ENCODE measurements around the gene C1R. TPM values are rescaled to one million over a fixed set of nuclear protein-coding genes. Genes with fewer than 3 reads are reported as not detected.

Gene C1R
- total and polyA plus RNA-seq, 4 donors: 268 to 525 (median 434) TPM

- Histone ChIP-seq H3K4me3 (peak within 1 kb of the TSS; percentile 60), H3K27ac (ENCODE audit: low read depth in 1 of 2, low read length in 1 of 2) (peak within 1 kb of the TSS in 1 of 2 donors; percentile 74), H3K9me3 (ENCODE audit: control insufficient read depth in 4 of 4, insufficient read depth in 3 of 4, low read length in 3 of 4) (no peaks in the 10 kb centered on the region), H3K4me1 (ENCODE audit: control insufficient read depth in 5 of 5, insufficient read depth in 5 of 5, low read length in 5 of 5) (peaks cover 0 to 21% (median 13%) of the 10 kb centered on the region in 5 donors), H3K27me3 (ENCODE audit: control insufficient read depth in 3 of 3, insufficient read depth in 3 of 3, low read length in 2 of 3) (peaks cover 0 to 3% (median 2%) of the 10 kb centered on the region in 3 donors), H3K36me3 (ENCODE audit: control insufficient read depth in 4 of 4, insufficient read depth in 4 of 4, low read length in 4 of 4) (peaks cover 0 to 7% (median 2%) of the 10 kb centered on the region in 4 donors), H3K9ac (ENCODE audit: insufficient read depth in 1 of 2, low read length in 2 of 2) (peak within 1 kb of the TSS; percentile 63 to 66)
- TF ChIP-seq, protein P1, sequence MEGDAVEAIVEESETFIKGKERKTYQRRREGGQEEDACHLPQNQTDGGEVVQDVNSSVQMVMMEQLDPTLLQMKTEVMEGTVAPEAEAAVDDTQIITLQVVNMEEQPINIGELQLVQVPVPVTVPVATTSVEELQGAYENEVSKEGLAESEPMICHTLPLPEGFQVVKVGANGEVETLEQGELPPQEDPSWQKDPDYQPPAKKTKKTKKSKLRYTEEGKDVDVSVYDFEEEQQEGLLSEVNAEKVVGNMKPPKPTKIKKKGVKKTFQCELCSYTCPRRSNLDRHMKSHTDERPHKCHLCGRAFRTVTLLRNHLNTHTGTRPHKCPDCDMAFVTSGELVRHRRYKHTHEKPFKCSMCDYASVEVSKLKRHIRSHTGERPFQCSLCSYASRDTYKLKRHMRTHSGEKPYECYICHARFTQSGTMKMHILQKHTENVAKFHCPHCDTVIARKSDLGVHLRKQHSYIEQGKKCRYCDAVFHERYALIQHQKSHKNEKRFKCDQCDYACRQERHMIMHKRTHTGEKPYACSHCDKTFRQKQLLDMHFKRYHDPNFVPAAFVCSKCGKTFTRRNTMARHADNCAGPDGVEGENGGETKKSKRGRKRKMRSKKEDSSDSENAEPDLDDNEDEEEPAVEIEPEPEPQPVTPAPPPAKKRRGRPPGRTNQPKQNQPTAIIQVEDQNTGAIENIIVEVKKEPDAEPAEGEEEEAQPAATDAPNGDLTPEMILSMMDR (IDR thresholded peaks at IDR 0.05; ENCODE audit: control extremely low read depth, extremely low read depth): no peak
- DNase-seq (peak; percentile 84 to 90 (median 86)), ATAC-seq (ENCODE audit: insufficient read depth, low FRiP score) (peak; percentile 59)
- WGBS, 2 donors: 0 to 1% methylated on average over 32 to 40 of the region's 40 CpGs
Observed at GRCh38 chr12:7129872-7130691, 37.8 kb upstream of the C1R start, which contains the start of gene CLSTN3. Gene CLSTN3 (plus strand): TSS chr12:7130371. CDS start chr12:7130649, 278 bp downstream.

GRCh38 chr12:7129287-7129871, 37.1 kb upstream of the C1R start:
- no peak for DNase-seq
- no peak for ATAC-seq (ENCODE audit: insufficient read depth, low FRiP score)
- H3K9ac ChIP-seq (ENCODE audit: insufficient read depth in 1 of 2, low read length in 2 of 2): peak overlapping the region; percentile 63 to 66

DNA sequence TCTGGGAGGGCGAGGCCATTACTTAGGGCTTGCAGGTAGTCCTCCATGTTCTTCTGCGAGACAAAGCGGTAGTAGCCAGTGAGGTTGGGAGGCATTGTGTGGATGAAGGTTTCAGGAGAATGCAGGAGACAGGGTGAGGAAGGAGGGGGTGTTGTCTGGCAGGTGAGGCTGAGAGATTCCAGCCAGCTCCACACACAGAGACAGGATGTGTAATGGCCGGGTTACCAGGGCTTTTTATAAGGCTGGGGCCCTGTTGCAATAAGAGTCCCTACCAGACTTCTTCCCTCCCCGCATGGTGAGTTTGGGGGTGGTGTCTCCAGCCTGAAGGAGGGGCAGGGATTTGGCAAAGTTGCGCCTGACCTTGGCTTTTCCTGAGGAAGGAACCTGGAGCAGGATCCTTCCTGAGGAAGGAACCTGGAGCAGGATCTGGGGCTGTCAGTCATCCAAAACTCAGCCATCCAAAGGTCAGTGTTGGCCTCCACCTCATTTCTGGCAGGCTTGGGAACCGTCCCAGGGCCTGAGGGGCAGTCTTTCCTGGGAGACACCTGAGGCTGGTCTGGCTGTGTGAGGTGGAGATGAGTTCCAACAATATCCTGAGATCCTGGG, 36.5 kb upstream of the C1R start, which contains the start of gene RBP5:
TSS of gene RBP5 (minus strand) at position 209 of the 606 bp plus-strand sequence. CDS start at position 95, 114 bp downstream.
- TF ChIP-seq, protein P1 (IDR thresholded peaks at IDR 0.05; ENCODE audit: control extremely low read depth, extremely low read depth): no peak
- H3K27me3 ChIP-seq (ENCODE audit: control insufficient read depth in 3 of 3, insufficient read depth in 3 of 3, low read length in 2 of 3): peaks cover 0 to 3% (median 2%) of the 10 kb centered on the region in 3 donors
- H3K9me3 ChIP-seq (ENCODE audit: control insufficient read depth in 4 of 4, insufficient read depth in 3 of 4, low read length in 3 of 4): no peaks in the 10 kb centered on the region
- ATAC-seq (ENCODE audit: insufficient read depth, low FRiP score): no peak
- peak within 1 kb of the TSS in 1 of 2 donors; percentile 48 for H3K27ac ChIP-seq (ENCODE audit: low read depth in 1 of 2, low read length in 1 of 2)
- peaks cover 0 to 21% (median 18%) of the 10 kb centered on the region in 5 donors for H3K4me1 ChIP-seq (ENCODE audit: control insufficient read depth in 5 of 5, insufficient read depth in 5 of 5, low read length in 5 of 5)
- WGBS, 2 donors: 62 to 68% methylated on average over 7 of the region's 7 CpGs
- peaks cover 0 to 3% (median 0%) of the 10 kb centered on the region in 4 donors for H3K36me3 ChIP-seq (ENCODE audit: control insufficient read depth in 4 of 4, insufficient read depth in 4 of 4, low read length in 4 of 4)
- peak within 1 kb of the TSS; percentile 33 for H3K4me3 ChIP-seq
- no peak for DNase-seq
- H3K9ac ChIP-seq (ENCODE audit: insufficient read depth in 1 of 2, low read length in 2 of 2): peak within 1 kb of the TSS; percentile 63 to 66

More at GRCh38 chr12:7129287-7129871, 37.1 kb upstream of the C1R start:
- TF ChIP-seq, protein P1 (IDR thresholded peaks at IDR 0.05; ENCODE audit: control extremely low read depth, extremely low read depth): no peak
- WGBS, 2 donors: 6 to 10% methylated on average over 19 of the region's 19 CpGs
- Histone ChIP-seq H3K27ac (ENCODE audit: low read depth in 1 of 2, low read length in 1 of 2) (peak overlapping the region in 1 of 2 donors; percentile 48), H3K4me3 (peak overlapping the region; percentile 33), H3K36me3 (ENCODE audit: control insufficient read depth in 4 of 4, insufficient read depth in 4 of 4, low read length in 4 of 4) (peaks cover 0 to 4% (median 2%) of the 10 kb centered on the region in 4 donors), H3K4me1 (ENCODE audit: control insufficient read depth in 5 of 5, insufficient read depth in 5 of 5, low read length in 5 of 5) (peaks cover 0 to 21% (median 17%) of the 10 kb centered on the region in 5 donors), H3K9me3 (ENCODE audit: control insufficient read depth in 4 of 4, insufficient read depth in 3 of 4, low read length in 3 of 4) (no peaks in the 10 kb centered on the region), H3K27me3 (ENCODE audit: control insufficient read depth in 3 of 3, insufficient read depth in 3 of 3, low read length in 2 of 3) (peaks cover 0 to 3% (median 2%) of the 10 kb centered on the region in 3 donors)

Measured in lung (tissue), 12 donors.